HG02571 (cell line): ENCODE measurements around the gene AGPAT4.
"Not testable (repeated sequence)": the region's sequence is repeated elsewhere in the genome, so short reads cannot be mapped to it uniquely, and the experiment has no call there.

ENCODE experiments used
- ATAC-seq: cut with Tn5 transposase; IDR thresholded peaks from one replicate; pipeline ENCODE4 v1.9.1; 2021; ENCODE audit warnings: mild to moderate bottlenecking, moderate library complexity; ENCODE audit not compliant: unreplicated experiment

The AGPAT4 gene

GRCh38 chr6:161125591-161125990 is 148.3 kb downstream of the AGPAT4 start:
- no peak for ATAC-seq

GRCh38 chr6:161123319-161123718 is 150.5 kb downstream of the AGPAT4 start:
- ATAC-seq, result not testable (repeated sequence)

- no peak for ATAC-seq
These were observed 155.9 kb downstream of the AGPAT4 start for GRCh38 chr6:161117942-161118341.

- ATAC-seq, result no peak
These were observed 156.6 kb downstream of the AGPAT4 start for GRCh38 chr6:161117308-161117707.

- ATAC-seq, result no peak
These were observed 157.3 kb downstream of the AGPAT4 start for GRCh38 chr6:161116554-161116953.

GRCh38 chr6:161115468-161115867 is 158.4 kb downstream of the AGPAT4 start:
- no peak for ATAC-seq

GRCh38 chr6:161111261-161111660 is 162.6 kb downstream of the AGPAT4 start:
- no peak for ATAC-seq

GRCh38 chr6:161110028-161110779 is 163.7 kb downstream of the AGPAT4 start:
- ATAC-seq, result no peak

- ATAC-seq, result no peak
These were observed 164.5 kb downstream of the AGPAT4 start for GRCh38 chr6:161109366-161109765.

GRCh38 chr6:161108916-161109315 is 164.9 kb downstream of the AGPAT4 start:
- ATAC-seq, result no peak

GRCh38 chr6:161107779-161108730 is 165.8 kb downstream of the AGPAT4 start:
- ATAC-seq, result no peak

- no peak for ATAC-seq
These were observed 168.5 kb downstream of the AGPAT4 start for GRCh38 chr6:161105408-161105807.

- ATAC-seq, result no peak
These were observed 168.9 kb downstream of the AGPAT4 start for GRCh38 chr6:161104966-161105365.

GRCh38 chr6:161103475-161103874 is 170.4 kb downstream of the AGPAT4 start:
- no peak for ATAC-seq

GRCh38 chr6:161101517-161101916 is 172.3 kb downstream of the AGPAT4 start:
- no peak for ATAC-seq

GRCh38 chr6:161100072-161100471 is 173.8 kb downstream of the AGPAT4 start:
- no peak for ATAC-seq

GRCh38 chr6:161095916-161096315 is 177.9 kb downstream of the AGPAT4 start:
- no peak for ATAC-seq

- ATAC-seq, result no peak
These were observed 178.9 kb downstream of the AGPAT4 start for GRCh38 chr6:161094955-161095354.

- ATAC-seq, result no peak
These were observed 181.7 kb downstream of the AGPAT4 start for GRCh38 chr6:161091972-161092701.

GRCh38 chr6:161091151-161091550 is 182.7 kb downstream of the AGPAT4 start:
- ATAC-seq, result no peak

GRCh38 chr6:161088676-161089328 is 185.1 kb downstream of the AGPAT4 start:
- no peak for ATAC-seq
